ENCODE data around the gene C1QTNF6. TPM values are rescaled to one million over a fixed set of nuclear protein-coding genes. Genes with fewer than 3 reads are reported as not detected.

Gene C1QTNF6
- total and polyA plus RNA-seq, 2 experiments from 2014 or later = 23.6 to 29.7 TPM

GRCh38 chr22:37167176-37167980, 20.7 kb downstream of the C1QTNF6 start:
- TF ChIP-seq EZH2 (IDR thresholded peaks at IDR 0.05; ENCODE audit: borderline replicate concordance) (no peak), EZH2phosphoT487 (IDR thresholded peaks at IDR 0.05; ENCODE audit: low read depth, severe bottlenecking, unreplicated experiment) (no peak), CTCF (IDR thresholded peaks at IDR 0.05; ENCODE audit: poor library complexity) (no peak)
- no peak overlapping the region for H3K27ac ChIP-seq
- no peak overlapping the region for H3K4me3 ChIP-seq
- no peaks in the 10 kb centered on the region for H3K9me3 ChIP-seq (ENCODE audit: low read depth)
- 75% methylated on average over 16 of the region's 17 CpGs for WGBS (ENCODE audit: low lambda C conversion rate, missing lambda C conversion rate)
- no peak overlapping the region for H3K4me2 ChIP-seq
- no peak for DNase-seq (ENCODE audit: low spot score)
- H3K9me2 ChIP-seq (replicated peaks; ENCODE audit: insufficient read depth) = no peaks in the 10 kb centered on the region
- no peaks in the 10 kb centered on the region for H3K27me3 ChIP-seq
- no peak overlapping the region for H2AFZ ChIP-seq
- H4K20me1 ChIP-seq (ENCODE audit: insufficient read depth, poor library complexity, severe bottlenecking) = no peaks in the 10 kb centered on the region
- no peaks in the 10 kb centered on the region for H3K79me2 ChIP-seq
- H3K36me3 ChIP-seq (replicated peaks; ENCODE audit: insufficient read depth, low read depth) = no peaks in the 10 kb centered on the region
- H3K4me1 ChIP-seq (ENCODE audit: insufficient read depth) = peaks cover 15% of the 10 kb centered on the region

- Histone ChIP-seq H3K27me3 (no peaks in the 10 kb centered on the region), H3K4me3 (no peak overlapping the region), H3K79me2 (no peaks in the 10 kb centered on the region), H3K27ac (no peak overlapping the region), H3K36me3 (replicated peaks; ENCODE audit: insufficient read depth, low read depth) (no peaks in the 10 kb centered on the region), H4K20me1 (ENCODE audit: insufficient read depth, poor library complexity, severe bottlenecking) (no peaks in the 10 kb centered on the region), H3K9me2 (replicated peaks; ENCODE audit: insufficient read depth) (no peaks in the 10 kb centered on the region), H2AFZ (no peak overlapping the region), H3K4me1 (ENCODE audit: insufficient read depth) (peaks cover 15% of the 10 kb centered on the region), H3K9me3 (ENCODE audit: low read depth) (no peaks in the 10 kb centered on the region), H3K4me2 (peak overlapping the region; percentile 61)
- 18% methylated on average over 13 of the region's 13 CpGs for WGBS (ENCODE audit: low lambda C conversion rate, missing lambda C conversion rate)
- TF ChIP-seq CTCF (IDR thresholded peaks at IDR 0.05; ENCODE audit: poor library complexity) (peak; percentile 94), EZH2 (IDR thresholded peaks at IDR 0.05; ENCODE audit: borderline replicate concordance) (no peak)
- DNase-seq (ENCODE audit: low spot score) = peak; percentile 87
Measured at GRCh38 chr22:37166675-37167066, 21.4 kb downstream of the C1QTNF6 start.

GRCh38 chr22:37165940-37166674, 21.9 kb downstream of the C1QTNF6 start:
- no peaks in the 10 kb centered on the region for H3K9me2 ChIP-seq (replicated peaks; ENCODE audit: insufficient read depth)
- H3K4me1 ChIP-seq (ENCODE audit: insufficient read depth) = peaks cover 15% of the 10 kb centered on the region
- H3K36me3 ChIP-seq (replicated peaks; ENCODE audit: insufficient read depth, low read depth) = no peaks in the 10 kb centered on the region
- WGBS (ENCODE audit: low lambda C conversion rate, missing lambda C conversion rate) = 74% methylated on average over 25 of the region's 25 CpGs
- no peak for DNase-seq (ENCODE audit: low spot score)
- no peak overlapping the region for H2AFZ ChIP-seq
- no peak overlapping the region for H3K4me2 ChIP-seq
- no peaks in the 10 kb centered on the region for H3K79me2 ChIP-seq
- no peak overlapping the region for H3K4me3 ChIP-seq
- no peaks in the 10 kb centered on the region for H4K20me1 ChIP-seq (ENCODE audit: insufficient read depth, poor library complexity, severe bottlenecking)
- no peak for TF ChIP-seq CTCF (IDR thresholded peaks at IDR 0.05; ENCODE audit: poor library complexity)
- no peak for TF ChIP-seq EZH2 (IDR thresholded peaks at IDR 0.05; ENCODE audit: borderline replicate concordance)
- TF ChIP-seq EZH2phosphoT487 (IDR thresholded peaks at IDR 0.05; ENCODE audit: low read depth, severe bottlenecking, unreplicated experiment) = no peak
- no peak overlapping the region for H3K27ac ChIP-seq
- H3K27me3 ChIP-seq = no peaks in the 10 kb centered on the region
- no peaks in the 10 kb centered on the region for H3K9me3 ChIP-seq (ENCODE audit: low read depth)

Measured in hepatocyte (in vitro differentiated cells).